Upper lobe of left lung (tissue), 4 donors: Measurements from ENCODE around the gene LUZP1.

Source experiments
- CTCF ChIP-seq, 6 experiments: fragments of 450-650 bp in 4 of 6; fragments of 200-600 bp in 2 of 6; sonication (generic) in 2 of 6; IDR thresholded peaks; one replicate each; pipeline ENCODE4 v1.5.1; 2016 to 2019; ENCODE audit warnings: antibody characterized with exemption in 6 of 6
- POLR2A ChIP-seq, 4 donors: fragments of 450-650 bp; IDR thresholded peaks; one replicate each; pipeline ENCODE4 v1.5.1; 2016 to 2017; ENCODE audit warnings: antibody characterized with exemption in 4 of 4, mild to moderate bottlenecking in 2 of 4

GRCh38 chr1:23188434-23188884 lies 19.8 kb upstream of the LUZP1 start:
- TF ChIP-seq CTCF (IDR thresholded peaks at IDR 0.05) (no peak), POLR2A (IDR thresholded peaks at IDR 0.05) (no peak)
